ENCODE data around the gene PPP1R8. TPM values are rescaled to one million over a fixed set of nuclear protein-coding genes. Genes with fewer than 3 reads are reported as not detected.

The PPP1R8 gene
- total and polyA plus RNA-seq, 10 of the 15 experiments (the other 5 are each of a cell fraction or from before 2014, with no cell fraction given): 10.2 to 77.0 (median 53.0) TPM

GRCh38 chr1:27864264-27864895 is 33.8 kb downstream of the PPP1R8 start (continued):
- TF ChIP-seq MEF2B (IDR thresholded peaks at IDR 0.05; ENCODE audit: partially characterized antibody, poor library complexity, severe bottlenecking) (peak; percentile 61), IKZF1 (conservative IDR thresholded peaks at IDR 0.05) (peak; percentile 75), SREBF1 (IDR thresholded peaks at IDR 0.05; ENCODE audit: low read length) (no peak), BCLAF1 (IDR thresholded peaks at IDR 0.05) (no peak), ZBTB4 (CRISPR knock-in tag; IDR thresholded peaks at IDR 0.05) (no peak), KAT2A (conservative IDR thresholded peaks at IDR 0.05; ENCODE audit: control insufficient read depth, low read depth, low read length) (no peak), HDAC6 (IDR thresholded peaks at IDR 0.05; ENCODE audit: unreplicated experiment) (no peak), USF2 (IDR thresholded peaks at IDR 0.05; ENCODE audit: borderline replicate concordance, low read depth, low read length) (no peak), HSF1 (IDR thresholded peaks at IDR 0.05; ENCODE audit: low read depth, low read length) (no peak), TCF7 (IDR thresholded peaks at IDR 0.05; ENCODE audit: borderline replicate concordance) (no peak), IRF5 (IDR thresholded peaks at IDR 0.05; ENCODE audit: borderline replicate concordance) (no peak), SP1 (IDR thresholded peaks at IDR 0.05; ENCODE audit: low read depth, low read length) (no peak), TCF3 (IDR thresholded peaks at IDR 0.05; ENCODE audit: borderline replicate concordance, insufficient read depth, low read depth, low read length) (no peak), RCOR1 (conservative IDR thresholded peaks at IDR 0.05; ENCODE audit: low read depth, low read length) (no peak), STAT1 (conservative IDR thresholded peaks at IDR 0.05) (no peak)
